Activated effector memory CD4-positive, alpha-beta T cell treated with Interleukin-2 at 50 U/mL for 16 hours (primary cell): ENCODE measurements around the gene AGTRAP.

ENCODE experiments used
- DNase-seq: peaks from one replicate; pipeline ENCODE4 v3.0.0-alpha.2; 2020

Gene AGTRAP

GRCh38 chr1:11707621-11708276 is 28.2 kb upstream of the AGTRAP start:
- DNase-seq, result no peak

- no peak for DNase-seq
Observed at GRCh38 chr1:11708554-11709350, 27.2 kb upstream of the AGTRAP start.

GRCh38 chr1:11711490-11711889 is 24.4 kb upstream of the AGTRAP start:
- no peak for DNase-seq

- DNase-seq, result no peak
Observed at GRCh38 chr1:11712285-11712684, 23.7 kb upstream of the AGTRAP start.

- DNase-seq, result no peak
Observed at GRCh38 chr1:11713095-11713494, 22.8 kb upstream of the AGTRAP start.

- no peak for DNase-seq
Observed at GRCh38 chr1:11714831-11715575, 20.9 kb upstream of the AGTRAP start.

GRCh38 chr1:11719313-11720032 is 16.5 kb upstream of the AGTRAP start:
- peak; percentile 76 for DNase-seq

GRCh38 chr1:11720033-11720376 is 15.9 kb upstream of the AGTRAP start:
- DNase-seq, result no peak

- DNase-seq, result no peak
Observed at GRCh38 chr1:11720525-11720924, 15.4 kb upstream of the AGTRAP start.

- no peak for DNase-seq
Observed at GRCh38 chr1:11721311-11721710, 14.6 kb upstream of the AGTRAP start.

- no peak for DNase-seq
Observed at GRCh38 chr1:11722538-11722937, 13.4 kb upstream of the AGTRAP start.

- no peak for DNase-seq
Observed at GRCh38 chr1:11725616-11726015, 10.3 kb upstream of the AGTRAP start.

- no peak for DNase-seq
Observed at GRCh38 chr1:11727119-11727518, 8.8 kb upstream of the AGTRAP start.

- DNase-seq, result no peak
Observed at GRCh38 chr1:11728126-11728806, 7.7 kb upstream of the AGTRAP start.

- no peak for DNase-seq
Observed at GRCh38 chr1:11729155-11729497, 6.8 kb upstream of the AGTRAP start.

- DNase-seq, result no peak
Observed at GRCh38 chr1:11729498-11730428, 6.2 kb upstream of the AGTRAP start.

GRCh38 chr1:11730429-11730891 is 5.5 kb upstream of the AGTRAP start:
- DNase-seq, result peak; percentile 19

- no peak for DNase-seq
Observed at GRCh38 chr1:11731691-11732283, 4.1 kb upstream of the AGTRAP start.

GRCh38 chr1:11733306-11733705 is 2.6 kb upstream of the AGTRAP start:
- no peak for DNase-seq

- DNase-seq, result no peak
Observed at GRCh38 chr1:11735531-11735853, 444 bp upstream of the AGTRAP start.
